GM21619 (cell line): Measurements from ENCODE around the gene KIF26B.

Source experiments
- ATAC-seq: cut with Tn5 transposase; IDR thresholded peaks from one replicate; pipeline ENCODE4 v1.9.1; 2021; ENCODE audit not compliant: unreplicated experiment

The KIF26B gene

GRCh38 chr1:245207056-245207638 is 52.4 kb downstream of the KIF26B start:
- no peak for ATAC-seq

- no peak for ATAC-seq
These were observed 53.0 kb downstream of the KIF26B start for GRCh38 chr1:245207801-245208200.

- no peak for ATAC-seq
These were observed 55.1 kb downstream of the KIF26B start for GRCh38 chr1:245209658-245210435.

GRCh38 chr1:245211035-245211749 is 56.4 kb downstream of the KIF26B start:
- ATAC-seq: no peak

GRCh38 chr1:245211761-245212160 is 57.0 kb downstream of the KIF26B start:
- no peak for ATAC-seq

GRCh38 chr1:245212221-245212710 is 57.5 kb downstream of the KIF26B start:
- no peak for ATAC-seq

- no peak for ATAC-seq
These were observed 58.5 kb downstream of the KIF26B start for GRCh38 chr1:245213066-245213831.

- ATAC-seq: no peak
These were observed 60.3 kb downstream of the KIF26B start for GRCh38 chr1:245215071-245215470.

GRCh38 chr1:245216366-245217115 is 61.8 kb downstream of the KIF26B start:
- ATAC-seq: no peak

- no peak for ATAC-seq
These were observed 63.2 kb downstream of the KIF26B start for GRCh38 chr1:245217853-245218608.

GRCh38 chr1:245220381-245220985 is 65.7 kb downstream of the KIF26B start:
- no peak for ATAC-seq

GRCh38 chr1:245221805-245222204 is 67.0 kb downstream of the KIF26B start:
- no peak for ATAC-seq

- ATAC-seq: no peak
These were observed 68.3 kb downstream of the KIF26B start for GRCh38 chr1:245222931-245223595.

GRCh38 chr1:245225322-245226202 is 70.8 kb downstream of the KIF26B start:
- no peak for ATAC-seq

- ATAC-seq: no peak
These were observed 71.4 kb downstream of the KIF26B start for GRCh38 chr1:245226203-245226499.

- no peak for ATAC-seq
These were observed 74.3 kb downstream of the KIF26B start for GRCh38 chr1:245229051-245229450.

GRCh38 chr1:245232931-245233330 is 78.1 kb downstream of the KIF26B start:
- no peak for ATAC-seq
